ENCODE data around the gene LPCAT1. TPM values are rescaled to one million over a fixed set of nuclear protein-coding genes. Genes with fewer than 3 reads are reported as not detected.

The LPCAT1 gene
- total RNA-seq, 2 experiments from 2014 or later = 31.2 to 34.1 TPM

DNA sequence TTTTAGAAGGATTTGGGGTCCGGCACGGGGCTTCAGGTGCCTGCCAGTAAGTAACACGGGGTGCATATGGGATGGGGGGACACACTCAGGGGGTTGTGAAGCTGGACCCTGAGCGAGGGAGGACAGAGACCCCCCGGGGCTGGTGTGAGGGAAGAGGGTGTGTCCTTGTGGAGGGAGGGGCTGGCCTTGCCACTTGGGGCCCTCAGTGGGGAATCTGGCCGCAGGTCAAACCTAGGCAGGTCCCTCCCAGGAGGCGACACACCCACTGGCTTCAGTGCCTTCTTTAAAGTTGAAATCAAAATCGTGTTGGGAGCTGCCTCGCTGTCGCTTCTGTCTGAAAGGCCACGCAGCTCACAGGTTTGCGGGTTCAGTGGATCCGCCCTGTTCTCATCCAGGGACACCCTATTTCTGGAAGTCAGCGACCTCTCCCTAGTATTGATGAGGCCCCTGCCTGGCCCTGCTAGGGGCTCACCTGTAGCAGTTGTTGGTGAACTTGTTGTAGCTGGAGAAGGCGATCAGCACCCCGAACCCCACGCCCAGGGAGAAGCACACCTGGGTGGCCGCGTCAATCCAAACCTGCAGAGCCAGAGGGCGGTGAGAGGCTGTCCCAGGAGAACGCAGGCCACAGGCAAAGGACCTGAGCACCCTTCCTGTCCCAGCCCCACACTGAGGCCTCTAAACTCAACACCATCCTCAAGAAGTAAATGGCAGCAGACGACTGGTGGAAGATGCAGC, 108.0 kb downstream of the LPCAT1 start:
- no peaks in the 10 kb centered on the region for H3K36me3 Mint-ChIP-seq (ENCODE audit: low read depth)
- CTCF ChIA-PET = no interaction called here
- H3K9me3 Mint-ChIP-seq = no peaks in the 10 kb centered on the region
- no peaks in the 10 kb centered on the region for H3K4me1 Mint-ChIP-seq (ENCODE audit: low read depth)
- no peak overlapping the region for H3K4me3 Mint-ChIP-seq
- peaks cover 8% of the 10 kb centered on the region for H3K27me3 Mint-ChIP-seq (ENCODE audit: low read depth)
- intact Hi-C loops (cut with micrococcal nuclease) = no loop called here
- no peak overlapping the region for H3K27ac Mint-ChIP-seq
- DNase-seq = no peak

DNA sequence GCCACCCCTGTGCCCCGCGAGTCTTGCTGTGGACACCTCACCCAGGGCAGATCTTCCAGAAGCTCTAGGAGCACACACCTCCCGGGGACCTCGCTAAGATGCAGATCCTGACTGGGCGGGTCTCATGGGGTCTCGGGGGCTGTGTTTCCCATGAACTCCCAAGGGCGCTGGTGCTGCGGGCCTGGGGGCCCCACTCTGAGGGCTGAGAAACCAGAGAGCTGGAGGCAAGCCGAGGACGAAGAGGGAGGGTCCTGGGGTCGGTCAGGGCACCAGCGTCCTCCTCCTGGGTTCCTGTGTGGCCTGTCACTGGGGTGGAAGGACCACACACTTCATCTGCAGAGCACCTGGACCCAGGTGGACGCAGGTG, 108.7 kb downstream of the LPCAT1 start:
- H3K27me3 Mint-ChIP-seq (ENCODE audit: low read depth) = peaks cover 10% of the 10 kb centered on the region
- H3K36me3 Mint-ChIP-seq (ENCODE audit: low read depth) = no peaks in the 10 kb centered on the region
- intact Hi-C loops (cut with micrococcal nuclease) = no loop called here
- CTCF ChIA-PET = no interaction called here
- no peaks in the 10 kb centered on the region for H3K9me3 Mint-ChIP-seq
- H3K4me1 Mint-ChIP-seq (ENCODE audit: low read depth) = no peaks in the 10 kb centered on the region
- no peak overlapping the region for H3K4me3 Mint-ChIP-seq
- DNase-seq = no peak
- H3K27ac Mint-ChIP-seq = no peak overlapping the region

DNA sequence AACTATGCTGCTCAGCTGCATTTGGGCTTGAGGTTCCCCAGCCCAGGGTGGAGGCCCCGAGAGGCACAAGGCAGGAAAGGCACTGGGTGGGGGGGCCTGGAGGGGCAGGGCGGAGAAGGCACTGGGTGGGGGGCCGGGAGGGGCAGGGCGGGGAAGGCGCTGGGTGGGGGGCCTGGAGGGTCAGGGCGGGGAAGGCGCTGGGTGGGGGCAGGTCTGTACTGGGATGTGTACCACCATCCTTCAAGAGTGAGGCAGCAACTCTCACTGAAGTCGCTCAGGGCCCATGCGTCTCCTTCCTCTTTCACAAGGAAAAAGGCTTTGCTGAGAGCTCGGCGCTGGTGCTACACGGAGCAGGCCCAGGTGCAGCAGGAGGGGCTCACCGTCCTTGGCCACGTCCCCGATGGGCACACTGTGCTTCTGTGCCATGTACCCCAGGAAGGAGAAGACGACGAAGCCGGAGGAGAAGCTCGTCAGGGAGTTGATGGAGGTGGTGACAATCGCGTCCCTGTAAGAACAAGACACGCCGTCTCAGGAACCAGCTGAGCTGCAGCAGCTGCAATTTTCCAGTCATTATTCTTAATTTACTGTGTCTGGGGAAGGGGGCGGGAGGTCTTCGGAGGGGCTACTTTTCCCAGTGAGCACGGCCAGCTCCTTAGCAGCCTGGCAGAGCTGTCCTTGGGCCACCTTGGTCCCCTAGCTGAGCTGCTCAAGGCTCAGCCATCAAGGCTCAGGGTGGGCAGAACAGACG, 109.3 kb downstream of the LPCAT1 start:
- Mint-ChIP-seq H3K4me1 (ENCODE audit: low read depth) (no peaks in the 10 kb centered on the region), H3K9me3 (no peaks in the 10 kb centered on the region), H3K36me3 (ENCODE audit: low read depth) (no peaks in the 10 kb centered on the region), H3K4me3 (no peak overlapping the region), H3K27ac (no peak overlapping the region), H3K27me3 (ENCODE audit: low read depth) (peaks cover 13% of the 10 kb centered on the region)
- intact Hi-C loops (cut with micrococcal nuclease) = no loop called here
- no peak for DNase-seq
- CTCF ChIA-PET = no interaction called here

- intact Hi-C loops (cut with micrococcal nuclease) = no loop called here
- no peaks in the 10 kb centered on the region for H3K4me1 Mint-ChIP-seq (ENCODE audit: low read depth)
- DNase-seq = no peak
- no peaks in the 10 kb centered on the region for H3K9me3 Mint-ChIP-seq
- H3K36me3 Mint-ChIP-seq (ENCODE audit: low read depth) = no peaks in the 10 kb centered on the region
- no peak overlapping the region for H3K27ac Mint-ChIP-seq
- H3K4me3 Mint-ChIP-seq = no peak overlapping the region
- CTCF ChIA-PET = no interaction called here
- peaks cover 20% of the 10 kb centered on the region for H3K27me3 Mint-ChIP-seq (ENCODE audit: low read depth)
These were observed 110.0 kb downstream of the LPCAT1 start for GRCh38 chr5:1413611-1414241.

GRCh38 chr5:1413211-1413610, 110.5 kb downstream of the LPCAT1 start:
- intact Hi-C loops (cut with micrococcal nuclease) = no loop called here
- CTCF ChIA-PET = no interaction called here
- Mint-ChIP-seq H3K27me3 (ENCODE audit: low read depth) (peaks cover 20% of the 10 kb centered on the region), H3K4me1 (ENCODE audit: low read depth) (no peaks in the 10 kb centered on the region), H3K4me3 (no peak overlapping the region), H3K27ac (no peak overlapping the region), H3K9me3 (no peaks in the 10 kb centered on the region), H3K36me3 (ENCODE audit: low read depth) (no peaks in the 10 kb centered on the region)
- no peak for DNase-seq

DNA sequence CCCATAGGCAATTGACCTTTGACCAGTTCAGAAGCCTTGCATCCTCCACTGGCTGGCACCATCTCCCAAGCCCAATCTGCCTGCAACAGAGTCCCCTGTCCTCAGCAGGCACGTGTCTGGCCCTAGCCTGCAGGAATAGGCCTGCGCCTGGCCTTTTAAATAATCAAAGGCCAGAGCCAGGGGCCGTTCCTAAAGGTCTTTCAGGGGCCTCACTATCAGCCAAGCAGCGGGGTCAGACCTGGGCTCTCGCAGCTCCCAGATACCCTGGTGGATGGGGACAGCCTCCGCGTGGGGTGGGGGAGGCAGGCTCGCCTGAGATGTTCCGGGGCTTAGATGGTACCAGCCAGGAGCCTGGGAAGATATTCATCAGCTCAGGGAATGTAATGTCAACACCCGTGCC, 111.1 kb downstream of the LPCAT1 start:
- no peaks in the 10 kb centered on the region for H3K4me1 Mint-ChIP-seq (ENCODE audit: low read depth)
- intact Hi-C loops (cut with micrococcal nuclease) = no loop called here
- no peak overlapping the region for H3K4me3 Mint-ChIP-seq
- no peaks in the 10 kb centered on the region for H3K9me3 Mint-ChIP-seq
- no peak overlapping the region for H3K27ac Mint-ChIP-seq
- no peak for DNase-seq
- CTCF ChIA-PET = interaction anchor here (0.5 kb wide), 1 partner anchor 124 kb away, joined by 3 read pairs; no protein-coding TSS in a partner anchor
- H3K27me3 Mint-ChIP-seq (ENCODE audit: low read depth) = peaks cover 20% of the 10 kb centered on the region
- H3K36me3 Mint-ChIP-seq (ENCODE audit: low read depth) = no peaks in the 10 kb centered on the region

- CTCF ChIA-PET = interaction anchor here (0.5 kb wide), 1 partner anchor 125 kb away, joined by 3 read pairs; no protein-coding TSS in a partner anchor
- Mint-ChIP-seq H3K36me3 (ENCODE audit: low read depth) (no peaks in the 10 kb centered on the region), H3K4me1 (ENCODE audit: low read depth) (no peaks in the 10 kb centered on the region), H3K27ac (no peak overlapping the region), H3K27me3 (ENCODE audit: low read depth) (peaks cover 20% of the 10 kb centered on the region), H3K4me3 (no peak overlapping the region), H3K9me3 (no peaks in the 10 kb centered on the region)
- intact Hi-C loops (cut with micrococcal nuclease) = no loop called here
- DNase-seq = no peak
These were observed 111.6 kb downstream of the LPCAT1 start for GRCh38 chr5:1412163-1412562.

Small RNA genes lying within 50 kb of the gene (microRNA-seq; reads per million reads assigned to microRNA genes)
- not detected for gene MIR6075 (ENCODE audit: borderline microRNAs expressed, borderline replicate concordance)

Other genes with a start within 250 kb of the LPCAT1 start
- gene TERT, start 228.9 kb downstream of the LPCAT1 start, total RNA-seq = 10 to 100 TPM; 10.1 to 13.1 TPM
- gene CLPTM1L, start 178.9 kb downstream of the LPCAT1 start, total RNA-seq = 10 to 100 TPM; 48.0 to 48.5 TPM
- not detected for gene SLC6A3, start 78.5 kb downstream of the LPCAT1 start, total RNA-seq